A549 (cell line): Measurements from ENCODE around the gene PCBP3. TPM values are rescaled to one million over a fixed set of nuclear protein-coding genes. Genes with fewer than 3 reads are reported as not detected.
"Not testable (repeated sequence)": the region's sequence is repeated elsewhere in the genome, so short reads cannot be mapped to it uniquely, and the experiment has no call there.

Source experiments
- ATAC-seq, 2 experiments: fragments of 200-7000 bp in 1 of 2; fragments of >200 bp in 1 of 2; cut with Nextera tagmentation in 1 of 2; cut with Tn5 transposase in 1 of 2; 3 replicates each; pipeline versions ENCODE4 v1.8.0 to v1.9.1; 2018 to 2020; ENCODE audit warnings: mild to moderate bottlenecking in 1 of 2, moderate library complexity in 1 of 2
- CTCF ChIA-PET: fragments of 300-600 bp; sonication (Branson Sonifier 250); formaldehyde crosslinking; extraction: SDS; loops from one replicate; lab custom pipeline; 2021; ENCODE audit warnings: antibody characterized with exemption, inconsistent platforms; lab: Yijun Ruan, JAX
- POLR2A ChIA-PET: fragments of 350-600 bp; formaldehyde crosslinking; extraction: SDS; loops from one replicate; lab custom pipeline; 2021; ENCODE audit warnings: antibody characterized with exemption, inconsistent platforms; lab: Yijun Ruan, JAX
- DNase-seq, 2 experiments: peaks; one replicate each; pipeline versions ENCODE4 v3.0.0 to v3.0.0-alpha.2; 2011 to 2016; ENCODE audit warnings: low read depth in 1 of 2, low spot score in 1 of 2
- FAIRE-seq: peaks from 2 replicates; lab custom pipeline; 2011; peaks lifted over from hg19 to GRCh38; lab: Jason Lieb, UNC
- H3K27ac ChIP-seq, 2 experiments: fragments of >200 bp; sonication (Bioruptor Twin); formaldehyde crosslinking; 3 replicates each; pipeline ENCODE4 v1.5.1; 2016 to 2017
- H3K4me1 ChIP-seq: fragments of >200 bp; sonication (Bioruptor Twin); formaldehyde crosslinking; 3 replicates; pipeline ENCODE4 v1.6.1; 2016
- H3K4me2 ChIP-seq: fragments of >200 bp; sonication (Bioruptor Twin); formaldehyde crosslinking; 3 replicates; pipeline ENCODE4 v1.6.1; 2016
- H3K4me3 ChIP-seq: fragments of >200 bp; sonication (Bioruptor Twin); formaldehyde crosslinking; 3 replicates; pipeline ENCODE4 v1.5.1; 2016
- H3K9me3 ChIP-seq: fragments of >200 bp; sonication (Bioruptor Twin); formaldehyde crosslinking; 3 replicates; pipeline ENCODE4 v1.6.1; 2016
- CEBPB ChIP-seq, 2 experiments: fragments of >200 bp in 1 of 2; sonication (Bioruptor Twin) in 1 of 2; formaldehyde crosslinking in 1 of 2; IDR thresholded peaks; 2 replicates each; pipeline ENCODE4 v1.6.1; 2012 to 2016
- CHD2 ChIP-seq: fragments of 150-350 bp; IDR thresholded peaks from 2 replicates; pipeline ENCODE4 v1.6.1; 2014; ENCODE audit warnings: low read length; ENCODE audit not compliant: partially characterized antibody
- CTCF ChIP-seq: fragments of >200 bp; sonication (Bioruptor Twin); formaldehyde crosslinking; IDR thresholded peaks from 3 replicates; pipeline ENCODE4 v1.5.1; 2016
- ESRRA ChIP-seq: fragments of 150-350 bp; IDR thresholded peaks from 2 replicates; pipeline ENCODE4 v1.6.1; 2014; ENCODE audit warnings: mild to moderate bottlenecking, low read length, borderline replicate concordance
- FOSL2 ChIP-seq, 2 experiments: fragments of 450-650 bp in 1 of 2; fragments of >200 bp in 1 of 2; sonication (Bioruptor Twin) in 1 of 2; formaldehyde crosslinking; IDR thresholded peaks; 2 replicates each; pipeline versions ENCODE4 v1.5.0 to v1.6.1; 2016 to 2020; ENCODE audit warnings: mild to moderate bottlenecking in 1 of 2, moderate library complexity in 1 of 2
- HEYL ChIP-seq: fragments of 250-450 bp; sonication (Bioruptor Pico); IDR thresholded peaks from 2 replicates; pipeline ENCODE4 v1.8.0; 2021; ENCODE audit warnings: mild to moderate bottlenecking, moderate library complexity
- HMGXB4 ChIP-seq: fragments of 250-450 bp; sonication (Bioruptor Pico); IDR thresholded peaks from 2 replicates; pipeline ENCODE4 v1.5.0; 2021; ENCODE audit warnings: mild to moderate bottlenecking, moderate library complexity, borderline replicate concordance
- HOXB5 ChIP-seq: fragments of 250-450 bp; sonication (Bioruptor Pico); IDR thresholded peaks from 2 replicates; pipeline ENCODE4 v1.5.0; 2020; ENCODE audit warnings: mild to moderate bottlenecking, moderate library complexity
- JUNB ChIP-seq: fragments of >200 bp; sonication (Bioruptor Twin); formaldehyde crosslinking; IDR thresholded peaks from 2 replicates; pipeline ENCODE4 v1.6.1; 2016
- KDM5A ChIP-seq: fragments of 200-600 bp; sonication (generic); IDR thresholded peaks from 2 replicates; pipeline ENCODE4 v1.6.1; 2016; ENCODE audit warnings: antibody characterized with exemption, mild to moderate bottlenecking
- MAFK ChIP-seq: fragments of 450-650 bp; IDR thresholded peaks from 2 replicates; pipeline ENCODE4 v1.6.1; 2014; ENCODE audit not compliant: partially characterized antibody
- MYC ChIP-seq: IDR thresholded peaks from 2 replicates; pipeline ENCODE4 v1.6.1; 2012; ENCODE audit warnings: mild to moderate bottlenecking, inconsistent platforms, low read length, improper control_type of control experiment, borderline replicate concordance
- NFE2L2 ChIP-seq: fragments of 150-350 bp; conservative IDR thresholded peaks from 2 replicates; pipeline ENCODE4 v1.6.1; 2014; ENCODE audit warnings: low read length
- SREBF2 ChIP-seq: fragments of 450-650 bp; IDR thresholded peaks from 2 replicates; pipeline ENCODE4 v1.6.1; 2014; ENCODE audit warnings: mild to moderate bottlenecking, moderate library complexity
- ZFP36 ChIP-seq: fragments of 450-650 bp; IDR thresholded peaks from 2 replicates; pipeline ENCODE4 v1.6.1; 2014; ENCODE audit warnings: borderline replicate concordance; ENCODE audit not compliant: partially characterized antibody
- ZSCAN20 ChIP-seq: fragments of 250-450 bp; sonication (Bioruptor Pico); IDR thresholded peaks from 2 replicates; pipeline ENCODE4 v1.8.0; 2022; ENCODE audit warnings: mild to moderate bottlenecking, moderate library complexity
- WGBS: methylation state at CpG from one replicate; pipeline ENCODE4 v1.1.6; 2017; ENCODE audit errors: missing lambda C conversion rate; 5-methylcytosine and 5-hydroxymethylcytosine counted together
- polyA plus RNA-seq, 4 experiments: library from polyadenylated mRNA; depleted of rRNA in 3 of 4; stranded (reverse); fragments of >200 nt; fragmentation: RNase III in 1 of 4; extraction: RNeasy Plus Mini Kit Qiagen cat#74134 plus additional on column Dnase treatment in 1 of 4; gene quantifications; 2 replicates in 3 of 4; 3 replicates in 1 of 4; pipeline ENCODE4 v1.2.3, GENCODE V29; 2011 to 2017
- TF ChIP-seq, protein P1 (sequence below): fragments of 250-450 bp; sonication (Bioruptor Pico); IDR thresholded peaks from 2 replicates; pipeline ENCODE4 v1.5.0; 2020; ENCODE audit warnings: low read depth, mild to moderate bottlenecking, moderate library complexity
- TF ChIP-seq, protein P2 (sequence below): fragments of 150-350 bp; IDR thresholded peaks from 2 replicates; pipeline ENCODE4 v1.6.1; 2014; ENCODE audit warnings: low read depth, mild to moderate bottlenecking, low read length

Gene PCBP3
- polyA plus RNA-seq, 2 of the 4 experiments (the other 2 are of a cell fraction), result 0.30 to 0.34 TPM

DNA sequence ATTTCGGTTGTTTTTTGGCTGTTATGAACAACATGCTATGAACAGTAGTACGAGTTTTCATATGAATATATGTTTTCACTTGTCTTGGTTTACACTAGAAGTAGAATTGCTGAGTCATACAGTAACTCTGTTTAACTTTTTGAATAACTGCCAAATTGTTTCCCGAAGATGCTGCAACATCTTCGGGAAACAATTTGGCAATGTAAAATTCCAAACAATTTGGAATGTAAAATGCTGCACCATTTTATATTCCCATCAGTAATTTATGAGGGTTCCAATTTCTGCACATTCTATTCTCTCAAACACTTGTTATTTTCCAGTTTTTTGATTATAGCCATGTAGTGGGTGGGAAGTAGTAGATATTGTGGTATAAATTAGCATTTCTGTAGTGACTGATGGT is 11.6 kb downstream of the PCBP3 start:
- 24% methylated on average over 4 of the region's 4 CpGs for WGBS
- ATAC-seq (no peak), DNase-seq (no peak), FAIRE-seq (no peak)
- Histone ChIP-seq H3K4me3 (no peak overlapping the region), H3K9me3 (no peaks in the 10 kb centered on the region), H3K4me2 (peak overlapping the region; percentile 33), H3K4me1 (peaks cover 14% of the 10 kb centered on the region; the same call in 2 of the 3 replicates), H3K27ac (peak overlapping the region; percentile 21 to 58; a peak in 2 of 6 replicates)
- TF ChIP-seq CEBPB (IDR thresholded peaks at IDR 0.05) (peak in 1 of 2 experiments; percentile 31; a peak in 1 of 4 replicates), MAFK (peak; percentile 95), NFE2L2 (peak; percentile 85), ESRRA (no peak)
- ChIA-PET CTCF (no interaction called here), POLR2A (no interaction called here)

DNA sequence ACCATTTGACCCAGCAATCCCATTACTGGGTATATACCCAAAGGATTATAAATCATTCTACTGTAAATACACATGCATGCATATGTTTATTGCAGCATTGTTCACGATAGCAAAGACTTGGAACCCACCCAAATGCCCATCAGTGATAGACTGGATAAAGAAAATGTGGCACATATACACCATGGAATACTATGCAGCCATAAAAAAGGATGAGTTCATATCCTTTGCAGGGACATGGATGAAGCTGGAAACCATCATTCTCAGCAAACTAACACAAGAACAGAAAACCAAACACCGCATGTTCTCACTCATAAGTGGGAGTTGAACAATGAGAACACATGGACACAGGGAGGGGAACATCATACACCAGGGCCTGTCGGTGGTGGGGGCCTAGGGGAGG is 12.6 kb downstream of the PCBP3 start:
- WGBS, result 20% methylated on average over 3 of the region's 3 CpGs
- CTCF ChIA-PET, ATAC-seq, H3K27ac ChIP-seq, FAIRE-seq, POLR2A ChIA-PET, H3K4me2 ChIP-seq, H3K4me3 ChIP-seq, H3K9me3 ChIP-seq, DNase-seq: not testable (repeated sequence)
- H3K4me1 ChIP-seq, result peaks cover 14% of the 10 kb centered on the region; the same call in 2 of the 3 replicates

DNA sequence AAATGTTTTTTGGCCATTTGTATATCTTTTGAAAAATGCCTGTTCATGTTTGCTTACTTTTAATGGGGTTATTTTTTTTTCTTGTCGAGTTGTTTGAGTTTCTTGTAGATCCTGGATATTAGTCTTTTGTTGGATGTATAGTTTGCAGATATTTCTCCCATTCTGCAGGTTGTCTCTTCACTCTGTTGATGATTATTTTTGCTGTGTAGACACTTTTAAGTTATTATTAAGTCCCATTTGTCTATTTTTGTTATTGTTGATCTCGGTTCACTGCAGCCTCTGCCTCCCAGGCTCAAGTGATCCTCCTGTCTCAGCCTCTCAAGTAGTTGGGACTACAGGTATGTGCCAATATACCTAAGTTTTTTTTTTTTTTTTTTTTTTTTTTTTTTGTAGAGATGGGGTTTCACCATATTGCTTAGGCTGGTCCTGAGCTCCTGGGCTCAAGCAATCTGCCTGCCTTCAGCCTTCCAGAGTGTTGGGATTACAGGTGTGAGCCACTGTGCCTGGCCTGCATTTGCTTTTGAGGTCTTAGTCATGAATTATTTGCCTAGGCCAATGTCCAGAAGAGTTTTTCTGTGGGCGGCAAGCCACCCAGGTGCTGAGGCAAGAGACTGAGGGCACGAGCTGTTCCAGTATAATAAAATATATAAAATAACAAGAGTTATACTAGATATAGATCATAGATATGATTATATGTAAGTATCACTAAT is 18.5 kb downstream of the PCBP3 start:
- H3K4me1 ChIP-seq, H3K4me2 ChIP-seq, H3K9me3 ChIP-seq, CTCF ChIA-PET, DNase-seq, H3K4me3 ChIP-seq, FAIRE-seq, ATAC-seq, POLR2A ChIA-PET, H3K27ac ChIP-seq: not testable (repeated sequence)
- TF ChIP-seq MAFK, result peak; percentile 79
- WGBS, result 23% methylated on average over 4 of the region's 4 CpGs

DNA sequence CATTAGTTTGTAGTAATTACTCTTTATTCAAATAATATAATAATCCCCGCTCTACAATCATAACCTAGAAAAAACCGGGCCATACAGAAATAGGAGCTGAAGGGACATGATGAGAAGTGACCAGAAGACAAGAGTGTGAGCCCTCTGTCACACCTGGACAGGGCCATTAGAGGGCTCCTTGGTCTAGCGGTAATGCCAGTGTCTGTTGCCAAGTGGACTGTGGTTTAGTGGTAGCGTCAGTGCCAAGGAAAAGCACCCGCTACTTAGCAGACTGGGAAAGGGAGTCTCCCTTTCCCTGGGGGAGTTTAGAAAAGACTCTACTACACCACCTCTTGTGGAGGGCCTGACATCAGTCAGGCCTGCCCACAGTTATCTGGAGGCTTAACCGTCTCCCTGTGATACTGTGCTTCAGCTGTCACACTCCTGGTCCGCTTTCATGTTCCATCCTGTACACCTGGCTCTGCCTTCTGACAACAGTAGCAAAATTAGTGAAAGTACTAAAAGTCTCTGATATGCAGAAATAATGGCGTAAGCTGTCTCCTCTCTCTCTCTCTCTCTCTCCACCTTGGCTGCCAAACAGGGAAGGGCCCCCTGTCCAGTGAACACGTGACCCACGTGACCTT is 19.2 kb downstream of the PCBP3 start:
- 56% methylated on average over 9 of the region's 10 CpGs for WGBS
- H3K27ac ChIP-seq, ATAC-seq, POLR2A ChIA-PET, H3K4me2 ChIP-seq, H3K4me1 ChIP-seq, CTCF ChIA-PET, DNase-seq, H3K4me3 ChIP-seq, FAIRE-seq: not testable (repeated sequence)
- H3K9me3 ChIP-seq, result peaks cover 11% of the 10 kb centered on the region; the same call in 2 of the 3 replicates

- ChIA-PET POLR2A (no interaction called here), CTCF (no interaction called here)
- H3K27ac ChIP-seq, result no peak overlapping the region
- WGBS, result 39% methylated on average over 1 of the region's 1 CpG
- H3K4me3 ChIP-seq, result no peak overlapping the region
- H3K9me3 ChIP-seq, result peaks cover 11% of the 10 kb centered on the region; the same call in 2 of the 3 replicates
- no peak overlapping the region for H3K4me2 ChIP-seq
- H3K4me1 ChIP-seq, result no peaks in the 10 kb centered on the region
- ATAC-seq (no peak), FAIRE-seq (no peak), DNase-seq (no peak)
- no peak for TF ChIP-seq CHD2
- no peak for TF ChIP-seq FOSL2 (IDR thresholded peaks at IDR 0.05)
- TF ChIP-seq FOSL2 (CRISPR knock-in tag; IDR thresholded peaks at IDR 0.05), result no peak
- TF ChIP-seq CTCF, result no peak
- no peak for TF ChIP-seq JUNB
- TF ChIP-seq, protein P1, sequence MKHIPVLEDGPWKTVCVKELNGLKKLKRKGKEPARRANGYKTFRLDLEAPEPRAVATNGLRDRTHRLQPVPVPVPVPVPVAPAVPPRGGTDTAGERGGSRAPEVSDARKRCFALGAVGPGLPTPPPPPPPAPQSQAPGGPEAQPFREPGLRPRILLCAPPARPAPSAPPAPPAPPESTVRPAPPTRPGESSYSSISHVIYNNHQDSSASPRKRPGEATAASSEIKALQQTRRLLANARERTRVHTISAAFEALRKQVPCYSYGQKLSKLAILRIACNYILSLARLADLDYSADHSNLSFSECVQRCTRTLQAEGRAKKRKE, result no peak
- TF ChIP-seq KDM5A, result no peak
- no peak for TF ChIP-seq HOXB5 (CRISPR knock-in tag)
- no peak for TF ChIP-seq HEYL (CRISPR knock-in tag)
- TF ChIP-seq ZSCAN20 (CRISPR knock-in tag), result no peak
- no peak for TF ChIP-seq ZFP36
- TF ChIP-seq, protein P2, sequence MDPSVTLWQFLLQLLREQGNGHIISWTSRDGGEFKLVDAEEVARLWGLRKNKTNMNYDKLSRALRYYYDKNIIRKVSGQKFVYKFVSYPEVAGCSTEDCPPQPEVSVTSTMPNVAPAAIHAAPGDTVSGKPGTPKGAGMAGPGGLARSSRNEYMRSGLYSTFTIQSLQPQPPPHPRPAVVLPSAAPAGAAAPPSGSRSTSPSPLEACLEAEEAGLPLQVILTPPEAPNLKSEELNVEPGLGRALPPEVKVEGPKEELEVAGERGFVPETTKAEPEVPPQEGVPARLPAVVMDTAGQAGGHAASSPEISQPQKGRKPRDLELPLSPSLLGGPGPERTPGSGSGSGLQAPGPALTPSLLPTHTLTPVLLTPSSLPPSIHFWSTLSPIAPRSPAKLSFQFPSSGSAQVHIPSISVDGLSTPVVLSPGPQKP, result no peak
- TF ChIP-seq SREBF2, result no peak
- no peak for TF ChIP-seq MYC
- no peak for TF ChIP-seq HMGXB4 (CRISPR knock-in tag)
These were observed 25.9 kb downstream of the PCBP3 start for GRCh38 chr21:45669382-45669781.
